GM12878 (cell line): ENCODE data around the gene ENPP1. TPM values are rescaled to one million over a fixed set of nuclear protein-coding genes. Genes with fewer than 3 reads are reported as not detected.

ENCODE experiments used
- ATAC-seq: fragments of 200-7000 bp; cut with Tn5 transposase; 3 replicates; pipeline ENCODE4 v1.9.1; 2020; ENCODE audit warnings: mild to moderate bottlenecking, moderate library complexity
- BruUV-seq: library from RNA; stranded (reverse); fragments of 400-500 nt; replicated peaks from 2 replicates; lab custom pipeline; 2021; lab: Mats Ljungman, UMichigan
- CTCF ChIA-PET: fragments of 300-600 bp; sonication (Branson Sonifier 250); formaldehyde crosslinking; extraction: SDS; loops from one replicate; lab custom pipeline; 2021; ENCODE audit warnings: inconsistent platforms; lab: Yijun Ruan, JAX
- POLR2A ChIA-PET: fragments of 350-600 bp; formaldehyde crosslinking; extraction: SDS; loops from one replicate; lab custom pipeline; 2021; ENCODE audit warnings: inconsistent platforms; lab: Charles Lee
- RAD21 ChIA-PET: fragments of 300-600 bp; sonication (Branson Sonifier 250); formaldehyde crosslinking; loops from one replicate; lab custom pipeline; 2023; ENCODE audit warnings: antibody characterized with exemption; ENCODE audit not compliant: unreplicated experiment; lab: Charles Lee
- SMC1A ChIA-PET: fragments of 300-600 bp; sonication (Branson Sonifier 250); formaldehyde crosslinking; loops from one replicate; lab custom pipeline; 2023; ENCODE audit not compliant: unreplicated experiment, uncharacterized antibody; lab: Charles Lee
- DNase-seq: peaks from one replicate; pipeline ENCODE4 v3.0.0-alpha.2; 2011; ENCODE audit warnings: low read depth, low spot score
- FAIRE-seq: peaks from 3 replicates; lab custom pipeline; 2011; peaks lifted over from hg19 to GRCh38; lab: Jason Lieb, UNC
- H2AFZ ChIP-seq: 2 replicates; pipeline ENCODE4 v1.6.0; 2011; ENCODE audit warnings: low read depth, low read length, control low read depth; ENCODE audit not compliant: control insufficient read depth
- H3K27ac ChIP-seq: 2 replicates; pipeline ENCODE4 v1.5.1; 2011; ENCODE audit warnings: control low read depth; ENCODE audit not compliant: control insufficient read depth, insufficient read depth
- H3K27me3 ChIP-seq, 2 experiments: replicated peaks in 1 of 2; 2 replicates each; pipeline versions ENCODE4 v1.6.0 to v1.6.1; 2011; ENCODE audit warnings: low read length in 1 of 2; ENCODE audit not compliant: control insufficient read depth in 2 of 2, insufficient read depth in 2 of 2
- H3K36me3 ChIP-seq, 2 experiments: 2 replicates each; pipeline ENCODE4 v1.5.1; 2011; ENCODE audit warnings: low read length in 1 of 2; ENCODE audit not compliant: control insufficient read depth in 2 of 2, insufficient read depth in 2 of 2
- H3K4me1 ChIP-seq: 2 replicates; pipeline ENCODE4 v1.6.1; 2011; ENCODE audit warnings: mild to moderate bottlenecking, low read length, moderate library complexity, mixed read lengths; ENCODE audit not compliant: control insufficient read depth, insufficient read depth
- H3K4me2 ChIP-seq: 2 replicates; pipeline ENCODE4 v1.6.0; 2011; ENCODE audit warnings: control low read depth; ENCODE audit not compliant: control insufficient read depth, insufficient read depth
- H3K4me3 ChIP-seq: fragments of 200-600 bp; sonication (generic); 2 replicates; pipeline ENCODE4 v1.5.1; 2016
- H3K79me2 ChIP-seq: 2 replicates; pipeline ENCODE4 v1.6.0; 2011; ENCODE audit warnings: low read length; ENCODE audit not compliant: control insufficient read depth, insufficient read depth
- H3K9ac ChIP-seq: 2 replicates; pipeline ENCODE4 v1.8.0; 2011; ENCODE audit warnings: low read length, control low read depth, mixed read lengths; ENCODE audit not compliant: control insufficient read depth, insufficient read depth
- H3K9me3 ChIP-seq: replicated peaks from 3 replicates; pipeline ENCODE4 v1.5.1; 2011; ENCODE audit warnings: mild to moderate bottlenecking, low read length; ENCODE audit not compliant: control insufficient read depth, insufficient read depth
- H4K20me1 ChIP-seq: 2 replicates; pipeline ENCODE4 v1.6.0; 2011; ENCODE audit not compliant: control insufficient read depth, insufficient read depth
- BCL11A ChIP-seq: IDR thresholded peaks from 2 replicates; pipeline ENCODE4 v1.6.1; 2011; ENCODE audit warnings: low read depth, low read length
- FOXK2 ChIP-seq: fragments of 450-650 bp; IDR thresholded peaks from 2 replicates; pipeline ENCODE4 v1.6.1; 2017; ENCODE audit warnings: mild to moderate bottlenecking, moderate library complexity
- LARP7 ChIP-seq: fragments of 450-650 bp; IDR thresholded peaks from 2 replicates; pipeline ENCODE4 v1.6.1; 2017; ENCODE audit warnings: mild to moderate bottlenecking
- POLR2AphosphoS2 ChIP-seq: IDR thresholded peaks from 2 replicates; pipeline ENCODE4 v1.6.1; 2011; ENCODE audit warnings: low read depth, mild to moderate bottlenecking, low read length, improper control_type of control experiment, moderate library complexity
- SMAD5 ChIP-seq: IDR thresholded peaks from 2 replicates; pipeline ENCODE4 v1.6.1; 2016; ENCODE audit warnings: antibody characterized with exemption, low read depth
- SMC3 ChIP-seq: IDR thresholded peaks from 2 replicates; pipeline ENCODE4 v1.6.1; 2011; ENCODE audit warnings: low read length, improper control_type of control experiment, borderline replicate concordance
- TCF3 ChIP-seq: IDR thresholded peaks from 2 replicates; pipeline ENCODE4 v1.6.1; 2012; ENCODE audit warnings: low read depth, mild to moderate bottlenecking, low read length, borderline replicate concordance; ENCODE audit not compliant: insufficient read depth
- WGBS: methylation state at CpG from one replicate; pipeline ENCODE4 v1.1.6; 2016; ENCODE audit warnings: low lambda C conversion rate; ENCODE audit not compliant: insufficient replicate concordance, insufficient coverage; ENCODE audit errors: missing lambda C conversion rate; 5-methylcytosine and 5-hydroxymethylcytosine counted together
- in situ Hi-C: fragments of 300-500 bp; cut with MboI; formaldehyde crosslinking; loops from 9 replicates; pipeline ENCODE4 v1.14.3; 2018; ENCODE audit warnings: mixed read lengths
- intact Hi-C: fragments of 100-400 bp; cut with micrococcal nuclease; formaldehyde crosslinking; loops from one replicate; pipeline ENCODE4 v1.14.2; 2022; ENCODE audit not compliant: unreplicated experiment
- polyA plus RNA-seq, 11 experiments: library from polyadenylated mRNA; depleted of rRNA in 4 of 11; unstranded in 6 of 11; stranded (reverse) in 5 of 11; fragments of >200 nt; fragmentation: Nextera tagmentation in 4 of 11; fragmentation: Illumina TruSeq in 1 of 11; extraction: Ambion mirVana in 4 of 11; extraction: Trizol in 1 of 11; gene quantifications; 1 replicate in 1 of 11; 2 replicates in 10 of 11; pipeline versions ENCODE4 v1.2.1 to v1.2.3, GENCODE V29; 2011 to 2016; ENCODE audit warnings: inconsistent platforms in 2 of 11, missing spikeins in 2 of 11, low read depth in 1 of 11
- total RNA-seq, 4 experiments: library from RNA; depleted of rRNA in 3 of 4; stranded (reverse); fragments of >200 nt in 3 of 4; fragmentation: Illumina TruSeq in 1 of 4; extraction: Trizol in 1 of 4; gene quantifications; 2 replicates each; pipeline versions ENCODE4 v1.2.1 to v1.2.3, GENCODE V29; 2013 to 2021
- TF ChIP-seq, protein P1 (sequence below): fragments of 450-650 bp; IDR thresholded peaks from 2 replicates; pipeline ENCODE4 v1.6.1; 2018; ENCODE audit warnings: mild to moderate bottlenecking, low read depth, moderate library complexity; ENCODE audit not compliant: partially characterized antibody
- TF ChIP-seq, protein P2 (sequence below), 3 experiments: IDR thresholded peaks in 2 of 3; conservative IDR thresholded peaks in 1 of 3; 2 replicates each; pipeline ENCODE4 v1.5.1; 2011; ENCODE audit warnings: low read depth in 3 of 3, low read length in 3 of 3, mild to moderate bottlenecking in 3 of 3, control low read depth in 2 of 3, moderate library complexity in 2 of 3, inconsistent platforms in 1 of 3, mixed read lengths in 1 of 3; ENCODE audit not compliant: control insufficient read depth in 2 of 3, insufficient read depth in 1 of 3; ENCODE audit errors: extremely low read depth in 1 of 3

ENPP1 gene
- total and polyA plus RNA-seq, 10 of the 15 experiments (the other 5 are each of a cell fraction or from before 2014, with no cell fraction given): 0.03 to 0.05 TPM; not detected in 8

DNA sequence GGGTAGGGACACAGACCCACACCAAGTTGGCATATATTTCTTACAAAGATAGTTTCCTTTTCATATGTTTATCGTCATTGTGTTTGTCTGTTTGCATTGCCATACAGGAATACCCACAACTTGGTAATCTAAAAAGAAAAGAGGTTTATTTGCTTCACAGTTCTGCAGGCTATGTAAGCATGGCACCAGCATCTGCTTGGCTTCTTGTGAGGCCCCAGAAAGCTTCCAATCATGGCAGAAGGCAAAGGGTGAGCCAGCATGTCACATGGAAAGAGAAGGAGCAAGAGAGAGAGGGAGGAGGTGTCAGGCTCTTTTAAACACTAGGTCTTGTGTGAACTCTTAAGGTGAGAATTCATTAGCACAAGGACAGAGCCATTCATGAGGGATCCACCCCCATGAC lies 90.9 kb downstream of the ENPP1 start:
- intact Hi-C loops: no loop called here
- Histone ChIP-seq H2AFZ (no peak overlapping the region), H3K27ac (no peak overlapping the region), H3K9ac (no peak overlapping the region)
- no peak for DNase-seq
- TF ChIP-seq BCL11A (no peak), POLR2AphosphoS2 (no peak), FOXK2 (no peak), SMAD5 (no peak), SMC3 (no peak)
- TF ChIP-seq, protein P1, sequence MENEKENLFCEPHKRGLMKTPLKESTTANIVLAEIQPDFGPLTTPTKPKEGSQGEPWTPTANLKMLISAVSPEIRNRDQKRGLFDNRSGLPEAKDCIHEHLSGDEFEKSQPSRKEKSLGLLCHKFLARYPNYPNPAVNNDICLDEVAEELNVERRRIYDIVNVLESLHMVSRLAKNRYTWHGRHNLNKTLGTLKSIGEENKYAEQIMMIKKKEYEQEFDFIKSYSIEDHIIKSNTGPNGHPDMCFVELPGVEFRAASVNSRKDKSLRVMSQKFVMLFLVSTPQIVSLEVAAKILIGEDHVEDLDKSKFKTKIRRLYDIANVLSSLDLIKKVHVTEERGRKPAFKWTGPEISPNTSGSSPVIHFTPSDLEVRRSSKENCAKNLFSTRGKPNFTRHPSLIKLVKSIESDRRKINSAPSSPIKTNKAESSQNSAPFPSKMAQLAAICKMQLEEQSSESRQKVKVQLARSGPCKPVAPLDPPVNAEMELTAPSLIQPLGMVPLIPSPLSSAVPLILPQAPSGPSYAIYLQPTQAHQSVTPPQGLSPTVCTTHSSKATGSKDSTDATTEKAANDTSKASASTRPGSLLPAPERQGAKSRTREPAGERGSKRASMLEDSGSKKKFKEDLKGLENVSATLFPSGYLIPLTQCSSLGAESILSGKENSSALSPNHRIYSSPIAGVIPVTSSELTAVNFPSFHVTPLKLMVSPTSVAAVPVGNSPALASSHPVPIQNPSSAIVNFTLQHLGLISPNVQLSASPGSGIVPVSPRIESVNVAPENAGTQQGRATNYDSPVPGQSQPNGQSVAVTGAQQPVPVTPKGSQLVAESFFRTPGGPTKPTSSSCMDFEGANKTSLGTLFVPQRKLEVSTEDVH: no peak
- TF ChIP-seq, all 136 proteins: peak for 0
- no TSS peak for BruUV-seq
- Histone ChIP-seq H4K20me1 (no peaks in the 10 kb centered on the region), H3K79me2 (no peaks in the 10 kb centered on the region), H3K4me3 (no peak overlapping the region), H3K4me2 (no peak overlapping the region), H3K4me1 (no peaks in the 10 kb centered on the region), H3K27me3 (no peaks in the 10 kb centered on the region; a peak in 1 of 4 replicates), H3K9me3 (no peaks in the 10 kb centered on the region; the same call in 2 of the 3 replicates), H3K36me3 (no peaks in the 10 kb centered on the region)
- POLR2A ChIA-PET: no interaction called here
- SMC1A ChIA-PET: no interaction called here
- in situ Hi-C loops: no loop called here
- RAD21 ChIA-PET: no interaction called here
- CTCF ChIA-PET: no interaction called here
- no peak for FAIRE-seq
- WGBS: 0% methylated on average over 1 of the region's 1 CpG
- no peak for ATAC-seq

DNA sequence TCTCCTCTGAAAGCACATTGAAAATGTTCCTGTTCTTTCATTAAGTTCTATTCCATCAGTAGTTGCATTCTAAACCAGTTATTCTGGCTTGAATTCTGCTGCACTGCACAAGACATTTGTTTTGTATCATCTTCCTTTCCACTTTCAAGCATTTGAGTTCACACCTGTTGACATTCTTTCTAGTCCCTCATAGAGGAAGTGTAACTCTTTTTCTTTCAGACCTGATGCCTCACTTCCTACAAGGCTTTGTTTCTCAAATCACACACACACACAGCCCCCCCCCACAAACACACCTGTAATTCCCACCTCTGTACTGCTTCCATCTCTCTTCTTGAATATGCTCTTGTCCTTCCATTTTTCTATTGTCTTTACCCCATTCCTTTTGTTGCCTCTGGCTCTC lies 92.4 kb downstream of the ENPP1 start:
- intact Hi-C loops (no loop called here), in situ Hi-C loops (no loop called here)
- Histone ChIP-seq H3K4me3 (no peak overlapping the region), H4K20me1 (no peaks in the 10 kb centered on the region), H2AFZ (no peak overlapping the region), H3K4me2 (no peak overlapping the region), H3K4me1 (no peaks in the 10 kb centered on the region), H3K36me3 (no peaks in the 10 kb centered on the region), H3K9ac (no peak overlapping the region), H3K27me3 (no peaks in the 10 kb centered on the region), H3K79me2 (no peaks in the 10 kb centered on the region), H3K27ac (no peak overlapping the region), H3K9me3 (no peaks in the 10 kb centered on the region; the same call in 2 of the 3 replicates)
- RAD21 ChIA-PET: no interaction called here
- no TSS peak for BruUV-seq
- POLR2A ChIA-PET: no interaction called here
- CTCF ChIA-PET: no interaction called here
- TF ChIP-seq LARP7: no peak
- TF ChIP-seq, protein P2, sequence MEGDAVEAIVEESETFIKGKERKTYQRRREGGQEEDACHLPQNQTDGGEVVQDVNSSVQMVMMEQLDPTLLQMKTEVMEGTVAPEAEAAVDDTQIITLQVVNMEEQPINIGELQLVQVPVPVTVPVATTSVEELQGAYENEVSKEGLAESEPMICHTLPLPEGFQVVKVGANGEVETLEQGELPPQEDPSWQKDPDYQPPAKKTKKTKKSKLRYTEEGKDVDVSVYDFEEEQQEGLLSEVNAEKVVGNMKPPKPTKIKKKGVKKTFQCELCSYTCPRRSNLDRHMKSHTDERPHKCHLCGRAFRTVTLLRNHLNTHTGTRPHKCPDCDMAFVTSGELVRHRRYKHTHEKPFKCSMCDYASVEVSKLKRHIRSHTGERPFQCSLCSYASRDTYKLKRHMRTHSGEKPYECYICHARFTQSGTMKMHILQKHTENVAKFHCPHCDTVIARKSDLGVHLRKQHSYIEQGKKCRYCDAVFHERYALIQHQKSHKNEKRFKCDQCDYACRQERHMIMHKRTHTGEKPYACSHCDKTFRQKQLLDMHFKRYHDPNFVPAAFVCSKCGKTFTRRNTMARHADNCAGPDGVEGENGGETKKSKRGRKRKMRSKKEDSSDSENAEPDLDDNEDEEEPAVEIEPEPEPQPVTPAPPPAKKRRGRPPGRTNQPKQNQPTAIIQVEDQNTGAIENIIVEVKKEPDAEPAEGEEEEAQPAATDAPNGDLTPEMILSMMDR (IDR thresholded peaks at IDR 0.05 in 2 of 3, conservative IDR thresholded peaks at IDR 0.05 in 1 of 3; ENCODE audit: control insufficient read depth in 2 of 3, extremely low read depth in 1 of 3, insufficient read depth in 1 of 3, low read depth in 3 of 3, low read length in 3 of 3): no peak
- no peak for TF ChIP-seq TCF3
- no peak for FAIRE-seq
- SMC1A ChIA-PET: no interaction called here
- ATAC-seq: no peak
- no peak for DNase-seq
